Activated CD4-positive, alpha-beta T cell treated with anti-CD3 and anti-CD28 coated beads for 24 hours (primary cell): Measurements from ENCODE around the gene CLASP2.
"Not testable (repeated sequence)": the region's sequence is repeated elsewhere in the genome, so short reads cannot be mapped to it uniquely, and the experiment has no call there.

ENCODE experiments used
- DNase-seq, 2 donors: peaks; one replicate each; pipeline ENCODE4 v3.0.0-alpha.2; 2020; ENCODE audit warnings: low read depth in 2 of 2

Gene CLASP2

GRCh38 chr3:33717866-33718594, at the start of gene CLASP2:
CLASP2 (minus strand) TSS chr3:33718254; CDS start chr3:33718002, 252 bp downstream.
- DNase-seq, result peak; percentile 67 to 71

GRCh38 chr3:33758864-33759263, 40.8 kb upstream of the CLASP2 start:
- no peak for DNase-seq

- no peak for DNase-seq
Measured at GRCh38 chr3:33758281-33758680, 40.2 kb upstream of the CLASP2 start.

- not testable (repeated sequence) for DNase-seq
Measured at GRCh38 chr3:33754391-33754790, 36.3 kb upstream of the CLASP2 start.

GRCh38 chr3:33751336-33751735, 33.3 kb upstream of the CLASP2 start:
- no peak for DNase-seq

GRCh38 chr3:33750211-33750548, 32.1 kb upstream of the CLASP2 start:
- DNase-seq, result no peak

- no peak for DNase-seq
Measured at GRCh38 chr3:33749546-33750210, 31.6 kb upstream of the CLASP2 start.

- DNase-seq, result no peak
Measured at GRCh38 chr3:33746416-33747116, 28.5 kb upstream of the CLASP2 start.

GRCh38 chr3:33737146-33737545, 19.1 kb upstream of the CLASP2 start:
- no peak for DNase-seq

GRCh38 chr3:33732394-33732793, 14.3 kb upstream of the CLASP2 start:
- no peak for DNase-seq

- no peak for DNase-seq
Measured at GRCh38 chr3:33729993-33730392, 11.9 kb upstream of the CLASP2 start.

GRCh38 chr3:33724256-33724655, 6.2 kb upstream of the CLASP2 start:
- DNase-seq, result no peak

GRCh38 chr3:33722626-33723370, 4.7 kb upstream of the CLASP2 start:
- DNase-seq, result no peak

GRCh38 chr3:33722191-33722590, 4.1 kb upstream of the CLASP2 start:
- DNase-seq, result no peak

- DNase-seq, result no peak
Measured at GRCh38 chr3:33718595-33718907, 497 bp upstream of the CLASP2 start.

GRCh38 chr3:33717616-33717865, 513 bp downstream of the CLASP2 start:
- peak in 1 of 2 donors; percentile 43 for DNase-seq

- DNase-seq, result no peak
Measured at GRCh38 chr3:33716227-33716626, 1.8 kb downstream of the CLASP2 start.

- DNase-seq, result no peak
Measured at GRCh38 chr3:33711100-33711499, 7.0 kb downstream of the CLASP2 start.

- DNase-seq, result no peak
Measured at GRCh38 chr3:33706056-33706455, 12.0 kb downstream of the CLASP2 start.

GRCh38 chr3:33704891-33705290, 13.2 kb downstream of the CLASP2 start:
- no peak for DNase-seq

- DNase-seq, result no peak
Measured at GRCh38 chr3:33699275-33699674, 18.8 kb downstream of the CLASP2 start.

- DNase-seq, result no peak
Measured at GRCh38 chr3:33694944-33695343, 23.1 kb downstream of the CLASP2 start.

GRCh38 chr3:33690341-33690740, 27.7 kb downstream of the CLASP2 start:
- DNase-seq, result no peak
